Stimulated activated CD8-positive, alpha-beta memory T cell treated with anti-CD3 and anti-CD28 coated beads, Interleukin-12 subunit alpha, Interleukin-12 subunit beta, amount 100 ng/mL, for 1 hour (primary cell): ENCODE data around the gene SLC26A5.
"Not testable (repeated sequence)": the region's sequence is repeated elsewhere in the genome, so short reads cannot be mapped to it uniquely, and the experiment has no call there.

Experiments used
- DNase-seq: peaks from one replicate; pipeline ENCODE4 v3.0.0-alpha.2; 2020; ENCODE audit warnings: low read depth

Gene SLC26A5, protein sequence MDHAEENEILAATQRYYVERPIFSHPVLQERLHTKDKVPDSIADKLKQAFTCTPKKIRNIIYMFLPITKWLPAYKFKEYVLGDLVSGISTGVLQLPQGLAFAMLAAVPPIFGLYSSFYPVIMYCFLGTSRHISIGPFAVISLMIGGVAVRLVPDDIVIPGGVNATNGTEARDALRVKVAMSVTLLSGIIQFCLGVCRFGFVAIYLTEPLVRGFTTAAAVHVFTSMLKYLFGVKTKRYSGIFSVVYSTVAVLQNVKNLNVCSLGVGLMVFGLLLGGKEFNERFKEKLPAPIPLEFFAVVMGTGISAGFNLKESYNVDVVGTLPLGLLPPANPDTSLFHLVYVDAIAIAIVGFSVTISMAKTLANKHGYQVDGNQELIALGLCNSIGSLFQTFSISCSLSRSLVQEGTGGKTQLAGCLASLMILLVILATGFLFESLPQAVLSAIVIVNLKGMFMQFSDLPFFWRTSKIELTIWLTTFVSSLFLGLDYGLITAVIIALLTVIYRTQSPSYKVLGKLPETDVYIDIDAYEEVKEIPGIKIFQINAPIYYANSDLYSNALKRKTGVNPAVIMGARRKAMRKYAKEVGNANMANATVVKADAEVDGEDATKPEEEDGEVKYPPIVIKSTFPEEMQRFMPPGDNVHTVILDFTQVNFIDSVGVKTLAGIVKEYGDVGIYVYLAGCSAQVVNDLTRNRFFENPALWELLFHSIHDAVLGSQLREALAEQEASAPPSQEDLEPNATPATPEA

GRCh38 chr7:103446049-103446520, at the start of gene SLC26A5:
TSS of gene SLC26A5 (minus strand) at chr7:103446207. CDS start at chr7:103421514, 24,693 bp downstream.
- no peak for DNase-seq

GRCh38 chr7:103487419-103487818, 41.4 kb upstream of the SLC26A5 start:
- no peak for DNase-seq

DNA sequence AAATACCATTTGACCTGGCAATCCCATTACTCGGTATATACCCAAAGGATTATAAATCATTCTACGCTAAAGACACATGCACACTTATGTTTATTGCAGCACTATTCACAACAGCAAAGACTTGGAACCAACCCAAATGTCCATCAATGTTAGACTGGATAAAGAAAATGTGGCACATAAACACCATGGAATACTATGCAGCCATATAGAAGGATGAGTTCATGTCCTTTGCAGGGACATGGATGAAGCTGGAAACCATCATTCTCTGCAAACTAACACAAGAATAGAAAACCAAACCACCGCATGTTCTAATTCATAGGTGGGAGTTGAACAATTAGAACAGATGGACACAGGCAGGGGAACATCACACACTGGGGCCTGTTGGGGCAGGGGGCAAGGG, 40.9 kb upstream of the SLC26A5 start:
- not testable (repeated sequence) for DNase-seq

GRCh38 chr7:103480771-103481170, 34.8 kb upstream of the SLC26A5 start:
- no peak for DNase-seq

DNA sequence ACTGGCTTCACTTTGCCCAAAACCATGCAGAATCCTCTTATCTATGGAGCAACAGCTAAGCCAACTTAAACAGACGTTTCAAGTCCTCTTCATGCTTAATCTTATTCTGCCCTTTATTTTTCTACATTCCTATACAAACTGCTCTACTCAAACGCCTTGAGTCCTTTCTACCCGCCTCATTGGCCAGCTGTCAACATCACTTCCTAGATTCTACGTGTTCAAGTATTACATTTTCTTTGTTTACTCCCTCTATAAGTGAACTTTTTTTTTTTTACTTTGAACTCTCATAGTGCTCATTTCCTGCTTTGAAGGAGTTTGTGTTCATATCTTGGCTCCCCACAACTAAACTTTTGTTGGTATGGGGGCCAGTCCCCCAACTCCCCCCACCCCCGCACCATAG, 28.9 kb upstream of the SLC26A5 start:
- no peak for DNase-seq

DNA sequence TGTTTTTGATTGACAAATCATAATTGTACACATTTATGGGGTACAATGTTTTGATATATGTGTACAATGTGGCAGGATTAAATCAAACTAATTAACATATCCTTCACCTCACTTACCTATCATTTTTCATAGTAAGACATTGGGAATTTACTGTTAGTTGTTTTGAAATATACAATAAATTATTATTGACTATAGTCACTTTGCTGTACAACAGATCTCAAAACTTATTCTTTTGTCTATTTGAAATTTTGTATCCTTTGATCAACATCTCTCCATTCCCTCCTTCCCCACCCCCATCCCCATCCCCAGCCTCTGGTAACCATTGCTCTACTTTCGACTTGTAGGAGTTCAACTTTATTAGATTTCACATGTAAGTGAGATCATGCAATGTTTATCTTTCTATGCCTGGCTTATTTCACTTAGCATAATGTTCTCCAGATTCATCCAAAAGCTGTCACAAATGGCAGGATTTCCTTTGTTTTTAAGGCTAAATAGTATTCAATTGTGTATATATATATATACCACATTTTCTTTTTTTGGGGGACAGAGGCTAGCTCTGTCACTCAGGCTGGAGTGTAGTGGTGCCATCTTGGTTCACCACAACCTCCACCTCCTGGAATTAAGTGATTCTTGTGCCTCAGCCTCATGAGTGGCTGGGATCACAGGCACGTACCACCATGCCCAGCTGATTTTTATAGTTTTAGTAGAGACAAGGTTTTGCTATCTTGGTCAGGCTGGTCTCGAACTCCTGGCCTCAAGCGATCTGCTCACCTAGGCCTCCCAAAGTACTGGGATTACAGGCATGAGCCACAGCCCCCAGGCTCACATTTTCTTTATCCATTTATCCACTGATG, 23.3 kb upstream of the SLC26A5 start:
- DNase-seq = no peak

DNA sequence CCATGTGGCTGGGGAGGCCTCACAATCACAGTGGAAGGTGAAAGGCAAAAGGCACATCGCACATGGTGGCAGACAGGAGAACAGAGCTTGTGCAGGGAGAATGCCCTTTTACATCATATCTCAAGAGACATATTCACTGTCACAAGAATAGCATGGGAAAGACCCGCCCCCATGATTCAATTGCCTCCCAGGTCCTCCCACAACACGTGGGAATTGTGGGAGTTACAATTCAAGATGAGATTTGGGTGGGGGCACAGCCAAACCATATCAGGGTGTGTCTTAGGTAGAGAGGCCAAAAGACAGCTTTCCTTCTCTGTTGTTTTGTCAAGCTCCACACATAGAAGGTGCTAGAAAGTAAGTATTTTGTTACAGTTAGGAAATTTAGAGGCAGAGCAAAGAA, 20.8 kb upstream of the SLC26A5 start:
- DNase-seq = no peak

- no peak for DNase-seq
These were observed 16.4 kb upstream of the SLC26A5 start for GRCh38 chr7:103462358-103462757.

GRCh38 chr7:103447073-103447960, 1.3 kb upstream of the SLC26A5 start:
- DNase-seq = peak; percentile 2

DNA sequence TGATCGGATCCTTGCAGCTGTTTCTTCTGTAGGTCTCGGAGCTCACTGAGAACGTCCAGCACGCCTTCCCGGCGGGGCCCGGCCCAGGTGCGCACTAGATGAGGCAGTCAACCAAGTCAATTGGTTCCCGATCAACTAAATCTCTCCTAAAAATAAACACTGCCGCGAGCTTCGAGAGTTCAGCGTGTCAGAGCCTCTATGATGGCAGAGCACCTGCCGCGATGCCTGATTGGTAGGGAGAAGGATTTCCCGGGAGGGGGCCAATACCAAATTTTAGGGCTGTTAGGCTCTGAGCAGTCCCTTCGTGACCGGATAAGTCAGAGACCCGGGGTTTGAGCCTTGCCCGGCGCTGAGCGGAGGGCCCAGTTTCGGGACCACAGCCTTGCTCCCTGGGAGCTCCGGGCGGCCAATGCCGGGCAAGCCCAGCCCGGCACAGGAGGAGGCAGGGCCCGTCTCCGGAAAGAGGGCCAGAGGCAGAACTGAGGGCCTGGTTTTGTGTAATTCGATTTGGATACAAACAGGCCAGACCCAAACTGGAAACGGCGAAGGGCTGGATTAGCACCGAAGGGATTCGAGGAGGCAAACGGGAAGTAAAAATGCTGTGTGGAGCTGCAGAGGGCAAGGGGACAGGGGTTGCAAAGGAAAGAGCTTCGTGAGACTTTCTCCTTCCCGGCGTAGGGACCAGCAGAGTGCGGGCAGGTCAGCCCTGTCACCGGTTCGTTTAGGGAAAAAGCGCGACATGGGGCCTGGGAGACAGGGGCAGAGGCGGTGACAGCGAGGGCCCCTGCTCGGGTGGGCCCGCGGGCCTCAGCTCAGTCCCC, 569 bp downstream of the SLC26A5 start:
- no peak for DNase-seq

GRCh38 chr7:103439661-103440060, 6.3 kb downstream of the SLC26A5 start:
- no peak for DNase-seq

GRCh38 chr7:103437623-103438022, 8.4 kb downstream of the SLC26A5 start:
- no peak for DNase-seq

- no peak for DNase-seq
These were observed 13.3 kb downstream of the SLC26A5 start for GRCh38 chr7:103432712-103433111.

GRCh38 chr7:103425177-103425576, 20.8 kb downstream of the SLC26A5 start:
- DNase-seq = no peak

DNA sequence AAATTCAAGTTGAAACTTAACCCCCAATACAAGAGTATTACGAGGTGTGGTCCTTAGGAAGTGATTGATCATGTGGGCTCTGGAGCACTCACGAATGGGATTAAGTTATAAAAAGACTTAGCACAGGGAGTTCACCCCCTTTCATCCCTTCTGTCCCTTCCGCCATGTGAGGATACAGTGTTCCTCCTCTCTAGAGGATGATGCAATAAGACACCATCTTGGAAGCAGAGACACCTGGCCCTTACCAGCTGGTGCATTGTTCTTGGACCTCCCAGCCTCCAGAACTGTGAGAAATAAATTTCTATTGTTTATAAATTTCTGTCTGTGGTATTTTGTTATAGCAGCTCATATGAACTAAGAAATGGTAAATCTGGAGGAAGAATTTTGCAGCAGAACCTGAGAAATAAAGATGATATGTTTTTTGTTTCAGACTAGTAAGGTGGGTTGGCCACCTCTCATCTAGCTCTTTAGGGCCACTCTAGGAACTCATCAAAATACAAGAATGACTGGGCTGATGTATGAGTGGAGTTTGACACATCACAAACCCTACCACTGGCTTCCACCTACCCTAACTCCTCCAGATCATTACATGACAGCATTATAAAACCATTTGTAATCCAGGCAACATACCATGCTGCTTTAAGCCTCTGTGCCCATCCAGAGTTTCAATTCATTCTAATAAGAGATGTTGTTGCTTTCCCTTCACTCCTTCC, 22.4 kb downstream of the SLC26A5 start:
- DNase-seq = no peak

GRCh38 chr7:103420857-103421384, 25.1 kb downstream of the SLC26A5 start:
- no peak for DNase-seq

DNA sequence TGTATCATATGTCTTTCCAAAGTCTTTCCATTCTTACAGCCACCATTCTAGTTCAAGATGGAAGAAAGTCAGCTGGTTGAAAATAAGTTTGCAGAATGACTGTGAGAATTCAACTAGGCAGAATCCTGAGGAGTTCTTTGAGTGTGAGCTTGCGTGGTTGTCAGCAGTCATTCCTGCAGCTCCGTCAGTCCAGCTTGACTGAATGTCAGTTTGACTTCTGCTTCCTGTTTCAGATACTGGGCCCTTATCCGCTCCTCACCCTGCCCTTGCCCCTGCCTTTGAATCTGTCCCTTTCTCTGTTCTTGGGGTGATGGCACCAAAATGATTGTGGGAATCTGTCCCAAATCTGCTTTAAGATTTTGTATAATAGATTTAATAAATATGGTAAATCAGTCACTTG, 27.8 kb downstream of the SLC26A5 start:
- no peak for DNase-seq

DNA sequence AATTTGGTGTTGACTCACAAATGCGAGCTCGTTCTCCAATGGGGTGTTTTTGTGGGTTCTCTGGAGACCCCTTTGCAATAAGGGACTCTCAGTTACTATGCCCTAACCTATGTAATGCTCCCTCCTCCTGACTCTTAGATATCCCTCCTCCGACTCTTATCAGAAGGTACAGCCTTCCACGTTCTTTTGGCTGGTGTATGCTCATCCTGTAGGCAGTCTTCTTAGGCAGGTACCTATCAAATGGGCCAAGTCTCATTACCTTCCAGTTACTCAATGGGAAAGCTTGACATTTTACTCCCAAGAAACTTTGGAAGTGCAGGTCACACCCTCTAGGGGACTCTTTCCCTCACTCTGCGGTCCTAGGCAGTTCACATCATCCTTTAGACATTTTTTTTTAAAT, 32.6 kb downstream of the SLC26A5 start:
- DNase-seq = no peak

- DNase-seq = no peak
These were observed 33.9 kb downstream of the SLC26A5 start for GRCh38 chr7:103412151-103412550.
